WTC11 (cell line): ENCODE results near the gene KMT2D. TPM values are rescaled to one million over a fixed set of nuclear protein-coding genes. Genes with fewer than 3 reads are reported as not detected.

Source experiments
- total RNA-seq: library from RNA; stranded (reverse); gene quantifications from 3 replicates; pipeline ENCODE4 v1.2.3, GENCODE V29; 2021

KMT2D gene
- total RNA-seq, 1 experiment from 2014 or later, result 101 TPM

Other genes starting within 250 kb of the KMT2D start
- 15.0 to 17.3 TPM (median 17.0 TPM) in 3 replicates for gene CACNB3, start 242.3 kb downstream of the KMT2D start, total RNA-seq
- gene DDX23, start 208.6 kb downstream of the KMT2D start, total RNA-seq, result 91.1 to 107 TPM (median 93.4 TPM) in 3 replicates
- 7.6 to 9.1 TPM (median 8.5 TPM) in 3 replicates for gene RND1, start 194.9 kb downstream of the KMT2D start, total RNA-seq
- 54.7 to 64.5 TPM (median 62.9 TPM) in 3 replicates for gene FKBP11, start 135.3 kb downstream of the KMT2D start, total RNA-seq
- gene ARF3, start 103.3 kb downstream of the KMT2D start, total RNA-seq, result 238 to 256 TPM (median 248 TPM) in 3 replicates
- gene WNT10B, start 89.1 kb downstream of the KMT2D start, total RNA-seq, result 0.50 to 0.55 TPM (median 0.55 TPM) in 3 replicates
- not detected in 3 replicates for gene WNT1, start 82.5 kb downstream of the KMT2D start, total RNA-seq
- 0.33 to 0.55 TPM (median 0.50 TPM) in 3 replicates for gene DDN, start 61.4 kb downstream of the KMT2D start, total RNA-seq
- 37.9 to 41.6 TPM (median 38.0 TPM) in 3 replicates for gene PRKAG1, start 42.0 kb downstream of the KMT2D start, total RNA-seq
- gene RHEBL1, start 9.2 kb upstream of the KMT2D start, total RNA-seq, result 6.4 to 9.0 TPM (median 6.9 TPM) in 3 replicates
- 0.15 TPM in 1 of 3 replicates, not detected in the others for gene DHH, start 34.0 kb upstream of the KMT2D start, total RNA-seq
- 52.8 to 78.2 TPM (median 53.1 TPM) in 3 replicates for gene LMBR1L, start 50.1 kb upstream of the KMT2D start, total RNA-seq
- 1,806 to 1,997 TPM (median 1,954 TPM) in 3 replicates for gene TUBA1B, start 70.6 kb upstream of the KMT2D start, total RNA-seq
- 195 to 226 TPM (median 203 TPM) in 3 replicates for gene TUBA1A, start 128.3 kb upstream of the KMT2D start, total RNA-seq
- gene TUBA1C, start 204.3 kb upstream of the KMT2D start, total RNA-seq, result 458 to 540 TPM (median 478 TPM) in 3 replicates
- gene PRPH, start 234.4 kb upstream of the KMT2D start, total RNA-seq, result 0.73 to 2.4 TPM (median 1.7 TPM) in 3 replicates